ENCODE results near the gene TJP3. TPM values are rescaled to one million over a fixed set of nuclear protein-coding genes. Genes with fewer than 3 reads are reported as not detected.

The TJP3 gene
- total RNA-seq, 4 donors from 2014 or later: 29.7 to 43.7 (median 39.8) TPM

DNA sequence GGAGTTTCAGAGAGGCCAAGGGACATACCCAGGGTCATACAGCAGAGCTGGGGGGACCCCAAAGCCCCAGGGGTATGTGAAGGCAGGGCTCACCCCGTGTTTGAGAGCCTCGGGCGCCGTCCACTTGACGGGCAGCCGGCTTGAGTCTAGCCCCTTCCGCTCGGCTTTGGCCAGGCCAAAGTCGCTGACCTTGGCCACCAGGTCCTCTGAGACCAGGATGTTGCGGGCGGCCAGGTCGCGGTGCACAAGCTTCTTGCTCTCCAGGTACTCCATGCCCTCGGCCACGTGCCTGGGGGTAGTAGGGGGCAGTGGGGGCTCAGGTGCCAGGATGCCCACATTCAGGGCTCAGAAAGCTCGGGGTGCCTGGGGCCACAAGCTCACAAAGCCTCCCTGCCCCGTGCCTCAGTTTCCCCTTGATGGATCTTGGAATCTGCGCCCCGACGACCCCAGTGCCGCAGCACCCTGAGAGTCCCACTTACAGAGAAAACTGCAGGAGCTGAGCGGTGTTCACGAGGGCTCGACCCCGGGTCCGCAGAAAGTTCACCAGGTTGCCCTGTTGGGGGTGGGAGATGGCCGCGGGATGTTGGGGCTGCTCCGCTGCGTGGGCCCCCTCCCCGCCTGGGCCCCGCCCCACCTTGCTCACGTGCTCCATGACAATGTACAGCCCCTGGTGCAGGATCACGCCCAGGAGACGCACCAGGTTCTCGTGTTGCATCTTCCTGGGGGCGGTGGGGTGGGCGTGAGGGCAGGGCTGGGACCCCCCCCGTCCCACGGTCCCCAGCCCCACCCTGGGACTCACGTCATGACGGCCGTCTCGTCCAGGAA, 70.9 kb downstream of the TJP3 start:
- Histone ChIP-seq H3K4me3 (replicated peaks in 1 of 3) (no peak overlapping the region), H3K36me3 (no peaks in the 10 kb centered on the region), H3K9me3 (no peaks in the 10 kb centered on the region), H3K27ac (no peak overlapping the region), H3K4me1 (no peaks in the 10 kb centered on the region), H3K27me3 (no peaks in the 10 kb centered on the region)
- intact Hi-C loops (cut with DNase I): no loop called here
- DNase-seq: no peak
- WGBS, 2 donors: 78 to 80% methylated on average over 26 of the region's 44 CpGs
- TF ChIP-seq, protein P1, sequence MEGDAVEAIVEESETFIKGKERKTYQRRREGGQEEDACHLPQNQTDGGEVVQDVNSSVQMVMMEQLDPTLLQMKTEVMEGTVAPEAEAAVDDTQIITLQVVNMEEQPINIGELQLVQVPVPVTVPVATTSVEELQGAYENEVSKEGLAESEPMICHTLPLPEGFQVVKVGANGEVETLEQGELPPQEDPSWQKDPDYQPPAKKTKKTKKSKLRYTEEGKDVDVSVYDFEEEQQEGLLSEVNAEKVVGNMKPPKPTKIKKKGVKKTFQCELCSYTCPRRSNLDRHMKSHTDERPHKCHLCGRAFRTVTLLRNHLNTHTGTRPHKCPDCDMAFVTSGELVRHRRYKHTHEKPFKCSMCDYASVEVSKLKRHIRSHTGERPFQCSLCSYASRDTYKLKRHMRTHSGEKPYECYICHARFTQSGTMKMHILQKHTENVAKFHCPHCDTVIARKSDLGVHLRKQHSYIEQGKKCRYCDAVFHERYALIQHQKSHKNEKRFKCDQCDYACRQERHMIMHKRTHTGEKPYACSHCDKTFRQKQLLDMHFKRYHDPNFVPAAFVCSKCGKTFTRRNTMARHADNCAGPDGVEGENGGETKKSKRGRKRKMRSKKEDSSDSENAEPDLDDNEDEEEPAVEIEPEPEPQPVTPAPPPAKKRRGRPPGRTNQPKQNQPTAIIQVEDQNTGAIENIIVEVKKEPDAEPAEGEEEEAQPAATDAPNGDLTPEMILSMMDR (IDR thresholded peaks at IDR 0.05): no peak
- no peak for TF ChIP-seq POLR2A (IDR thresholded peaks at IDR 0.05)

DNA sequence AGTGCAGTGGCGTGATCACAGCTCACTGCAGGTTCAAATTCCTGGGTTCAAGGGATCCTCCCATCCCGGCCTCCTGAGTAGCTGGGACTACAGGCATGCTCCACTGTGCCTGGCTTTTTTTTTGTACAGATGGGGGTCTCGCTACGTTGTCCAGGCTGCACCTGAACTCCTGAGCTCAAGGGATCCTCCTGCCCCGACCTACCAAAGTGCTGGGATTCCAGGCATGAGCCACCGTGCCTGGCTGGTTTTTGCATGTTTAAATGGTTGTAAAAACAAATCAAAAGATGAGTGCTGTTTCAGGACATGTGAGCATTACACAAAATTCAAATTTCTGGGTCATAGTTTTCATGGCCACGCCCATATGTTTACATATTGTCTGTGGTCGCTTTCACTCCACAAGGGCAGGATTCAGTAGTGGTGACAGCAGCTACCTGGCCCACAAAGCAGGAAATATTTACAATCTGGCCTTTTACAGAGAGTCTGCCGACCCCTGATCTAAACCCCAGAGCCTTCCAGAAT, 72.7 kb downstream of the TJP3 start:
- H3K9me3 ChIP-seq: no peaks in the 10 kb centered on the region
- no peak for TF ChIP-seq POLR2A (IDR thresholded peaks at IDR 0.05)
- TF ChIP-seq, protein P1 (IDR thresholded peaks at IDR 0.05): no peak
- DNase-seq: no peak
- peaks cover 0 to 4% of the 10 kb centered on the region in 2 donors for H3K4me1 ChIP-seq
- intact Hi-C loops (cut with DNase I): no loop called here
- H3K36me3 ChIP-seq: no peaks in the 10 kb centered on the region
- H3K4me3 ChIP-seq (replicated peaks in 1 of 3): no peak overlapping the region
- H3K27ac ChIP-seq: no peak overlapping the region
- no peaks in the 10 kb centered on the region for H3K27me3 ChIP-seq
- WGBS, 2 donors: 89 to 91% methylated on average over 9 of the region's 9 CpGs

DNA sequence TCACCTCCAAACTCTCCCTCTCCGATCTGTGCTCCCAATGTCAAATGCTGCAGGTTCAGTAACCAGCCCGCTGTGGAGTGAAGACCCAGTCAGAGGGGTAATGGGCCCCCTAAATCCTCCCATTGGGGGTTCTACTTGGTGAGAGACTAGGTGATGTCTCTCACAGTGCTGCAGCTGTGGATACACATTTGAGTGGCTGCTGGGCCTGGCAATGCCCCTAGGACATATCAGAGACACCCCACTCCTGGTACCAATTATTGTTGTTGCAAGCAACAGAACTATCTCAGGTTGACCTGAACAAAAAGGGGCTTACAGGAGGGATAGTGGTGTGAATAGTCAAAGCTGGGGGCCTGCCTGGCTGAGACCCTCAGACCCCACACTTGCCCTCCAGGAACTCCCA, 73.4 kb downstream of the TJP3 start:
- Histone ChIP-seq H3K27ac (no peak overlapping the region), H3K27me3 (no peaks in the 10 kb centered on the region), H3K4me3 (replicated peaks in 1 of 3) (no peak overlapping the region), H3K4me1 (peaks cover 0 to 6% of the 10 kb centered on the region in 2 donors), H3K36me3 (no peaks in the 10 kb centered on the region), H3K9me3 (no peaks in the 10 kb centered on the region)
- no peak for DNase-seq
- intact Hi-C loops (cut with DNase I): no loop called here
- 97 to 100% methylated on average over 2 of the region's 2 CpGs for WGBS, 2 donors
- TF ChIP-seq, protein P1 (IDR thresholded peaks at IDR 0.05): no peak
- no peak for TF ChIP-seq POLR2A (IDR thresholded peaks at IDR 0.05)

DNA sequence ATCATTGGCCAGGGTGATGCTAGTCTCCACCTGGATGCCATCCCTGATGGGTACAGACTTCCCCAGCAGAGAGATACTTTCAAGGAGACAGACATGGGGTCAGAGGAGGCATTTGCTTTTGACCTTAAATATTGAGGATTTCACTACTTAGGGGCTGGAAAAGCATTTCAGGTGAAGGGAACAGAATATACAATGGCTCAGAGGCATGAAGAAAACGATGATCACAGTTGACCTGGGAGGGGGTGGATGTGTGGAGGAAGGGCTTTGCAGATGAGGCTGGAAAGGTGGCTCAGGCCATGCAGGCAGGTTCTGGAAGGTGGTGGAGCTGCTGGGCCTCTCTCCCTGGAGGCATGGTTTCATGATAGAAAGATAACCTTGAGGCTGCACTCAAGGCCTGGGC, 74.1 kb downstream of the TJP3 start:
- TF ChIP-seq POLR2A (IDR thresholded peaks at IDR 0.05): no peak
- TF ChIP-seq, protein P1 (IDR thresholded peaks at IDR 0.05): no peak
- H3K4me1 ChIP-seq: peaks cover 0 to 6% of the 10 kb centered on the region in 2 donors
- no peak overlapping the region for H3K27ac ChIP-seq
- no peak for DNase-seq
- H3K27me3 ChIP-seq: no peaks in the 10 kb centered on the region
- WGBS, 2 donors: 97 to 100% methylated on average over 1 of the region's 1 CpG
- intact Hi-C loops (cut with DNase I): no loop called here
- H3K4me3 ChIP-seq (replicated peaks in 1 of 3): no peak overlapping the region
- no peaks in the 10 kb centered on the region for H3K36me3 ChIP-seq
- H3K9me3 ChIP-seq: no peaks in the 10 kb centered on the region

DNA sequence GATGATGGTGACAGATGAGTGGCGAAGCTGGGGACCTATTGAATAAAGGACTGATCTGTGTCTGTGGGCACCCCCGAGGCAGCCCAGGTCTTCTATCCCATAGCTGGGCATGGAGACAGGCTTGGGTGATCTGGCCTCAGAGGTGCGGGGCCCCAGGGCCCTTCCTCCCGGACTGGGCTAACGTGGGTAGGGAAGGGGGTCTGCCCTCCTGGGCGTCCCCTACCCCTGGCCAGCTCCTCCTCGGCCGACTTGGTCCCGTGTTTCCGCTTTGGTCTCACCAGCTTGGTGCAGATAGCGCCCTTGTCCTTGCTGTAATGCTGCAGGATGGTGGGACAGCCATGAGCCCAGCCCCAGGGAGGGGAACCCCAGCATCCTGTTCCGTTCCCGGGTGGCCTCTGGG, 74.7 kb downstream of the TJP3 start:
- no peaks in the 10 kb centered on the region for H3K36me3 ChIP-seq
- H3K27ac ChIP-seq: no peak overlapping the region
- no peak overlapping the region for H3K4me3 ChIP-seq (replicated peaks in 1 of 3)
- DNase-seq: no peak
- H3K27me3 ChIP-seq: no peaks in the 10 kb centered on the region
- WGBS, 2 donors: 87 to 97% methylated on average over 5 to 10 of the region's 13 CpGs
- intact Hi-C loops (cut with DNase I): no loop called here
- TF ChIP-seq, protein P1 (IDR thresholded peaks at IDR 0.05): no peak
- no peak for TF ChIP-seq POLR2A (IDR thresholded peaks at IDR 0.05)
- H3K4me1 ChIP-seq: peaks cover 0 to 6% of the 10 kb centered on the region in 2 donors
- H3K9me3 ChIP-seq: no peaks in the 10 kb centered on the region
